Measurements from ENCODE around the gene AGTRAP.

DNA sequence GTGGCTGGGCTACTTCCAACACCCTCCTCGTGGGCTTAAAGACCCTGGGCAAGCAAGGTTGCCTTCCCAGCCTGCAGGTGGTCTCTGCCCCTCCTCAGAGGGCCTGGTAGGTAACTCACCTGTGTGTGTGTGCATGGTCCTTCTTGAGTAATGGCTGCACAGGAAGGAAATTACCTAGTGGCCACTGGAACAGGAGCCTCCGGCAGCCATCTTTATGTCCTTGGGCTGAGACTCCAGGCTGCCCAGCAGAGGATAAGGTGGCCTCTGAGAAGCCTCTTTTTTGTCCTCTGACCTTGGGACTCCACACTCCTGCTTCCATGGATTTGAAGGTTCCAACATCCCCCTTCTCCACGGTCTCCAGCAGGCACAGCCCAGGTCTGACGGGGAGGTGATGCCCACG, 24.4 kb upstream of the AGTRAP start:
- TF ChIP-seq, protein P1, sequence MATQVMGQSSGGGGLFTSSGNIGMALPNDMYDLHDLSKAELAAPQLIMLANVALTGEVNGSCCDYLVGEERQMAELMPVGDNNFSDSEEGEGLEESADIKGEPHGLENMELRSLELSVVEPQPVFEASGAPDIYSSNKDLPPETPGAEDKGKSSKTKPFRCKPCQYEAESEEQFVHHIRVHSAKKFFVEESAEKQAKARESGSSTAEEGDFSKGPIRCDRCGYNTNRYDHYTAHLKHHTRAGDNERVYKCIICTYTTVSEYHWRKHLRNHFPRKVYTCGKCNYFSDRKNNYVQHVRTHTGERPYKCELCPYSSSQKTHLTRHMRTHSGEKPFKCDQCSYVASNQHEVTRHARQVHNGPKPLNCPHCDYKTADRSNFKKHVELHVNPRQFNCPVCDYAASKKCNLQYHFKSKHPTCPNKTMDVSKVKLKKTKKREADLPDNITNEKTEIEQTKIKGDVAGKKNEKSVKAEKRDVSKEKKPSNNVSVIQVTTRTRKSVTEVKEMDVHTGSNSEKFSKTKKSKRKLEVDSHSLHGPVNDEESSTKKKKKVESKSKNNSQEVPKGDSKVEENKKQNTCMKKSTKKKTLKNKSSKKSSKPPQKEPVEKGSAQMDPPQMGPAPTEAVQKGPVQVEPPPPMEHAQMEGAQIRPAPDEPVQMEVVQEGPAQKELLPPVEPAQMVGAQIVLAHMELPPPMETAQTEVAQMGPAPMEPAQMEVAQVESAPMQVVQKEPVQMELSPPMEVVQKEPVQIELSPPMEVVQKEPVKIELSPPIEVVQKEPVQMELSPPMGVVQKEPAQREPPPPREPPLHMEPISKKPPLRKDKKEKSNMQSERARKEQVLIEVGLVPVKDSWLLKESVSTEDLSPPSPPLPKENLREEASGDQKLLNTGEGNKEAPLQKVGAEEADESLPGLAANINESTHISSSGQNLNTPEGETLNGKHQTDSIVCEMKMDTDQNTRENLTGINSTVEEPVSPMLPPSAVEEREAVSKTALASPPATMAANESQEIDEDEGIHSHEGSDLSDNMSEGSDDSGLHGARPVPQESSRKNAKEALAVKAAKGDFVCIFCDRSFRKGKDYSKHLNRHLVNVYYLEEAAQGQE (IDR thresholded peaks at IDR 0.05; ENCODE audit: insufficient read depth in 1 of 2, low read depth in 2 of 2, low read length in 1 of 2): no peak
- TF ChIP-seq SIN3A (IDR thresholded peaks at IDR 0.05; ENCODE audit: borderline replicate concordance, insufficient read depth, low read depth, low read length): no peak
- TF ChIP-seq, protein P2, sequence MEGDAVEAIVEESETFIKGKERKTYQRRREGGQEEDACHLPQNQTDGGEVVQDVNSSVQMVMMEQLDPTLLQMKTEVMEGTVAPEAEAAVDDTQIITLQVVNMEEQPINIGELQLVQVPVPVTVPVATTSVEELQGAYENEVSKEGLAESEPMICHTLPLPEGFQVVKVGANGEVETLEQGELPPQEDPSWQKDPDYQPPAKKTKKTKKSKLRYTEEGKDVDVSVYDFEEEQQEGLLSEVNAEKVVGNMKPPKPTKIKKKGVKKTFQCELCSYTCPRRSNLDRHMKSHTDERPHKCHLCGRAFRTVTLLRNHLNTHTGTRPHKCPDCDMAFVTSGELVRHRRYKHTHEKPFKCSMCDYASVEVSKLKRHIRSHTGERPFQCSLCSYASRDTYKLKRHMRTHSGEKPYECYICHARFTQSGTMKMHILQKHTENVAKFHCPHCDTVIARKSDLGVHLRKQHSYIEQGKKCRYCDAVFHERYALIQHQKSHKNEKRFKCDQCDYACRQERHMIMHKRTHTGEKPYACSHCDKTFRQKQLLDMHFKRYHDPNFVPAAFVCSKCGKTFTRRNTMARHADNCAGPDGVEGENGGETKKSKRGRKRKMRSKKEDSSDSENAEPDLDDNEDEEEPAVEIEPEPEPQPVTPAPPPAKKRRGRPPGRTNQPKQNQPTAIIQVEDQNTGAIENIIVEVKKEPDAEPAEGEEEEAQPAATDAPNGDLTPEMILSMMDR (IDR thresholded peaks at IDR 0.05): 0 out of 2 replicates have a peak, but pooled peaks have one; percentile 31

Measured in Panc1 (cell line).